22Rv1 (cell line): ENCODE measurements around the gene SPDYA.

ENCODE experiments used
- H3K27ac ChIP-seq: fragments of 450-650 bp; 2 replicates; pipeline ENCODE4 v1.5.1; 2017
- CTCF ChIP-seq: fragments of 450-650 bp; IDR thresholded peaks from 2 replicates; pipeline ENCODE4 v1.5.1; 2017; ENCODE audit warnings: mild to moderate bottlenecking
- ZFX ChIP-seq: fragments of 450-650 bp; IDR thresholded peaks from 2 replicates; pipeline ENCODE4 v1.6.1; 2017; ENCODE audit warnings: antibody characterized with exemption, borderline replicate concordance

The SPDYA gene

GRCh38 chr2:28810384-28811285 is at the start of gene SPDYA:
Gene SPDYA (plus strand): TSS chr2:28810834. CDS start chr2:28816015, 5,181 bp downstream.
- H3K27ac ChIP-seq, result peak within 1 kb of the TSS; percentile 43
- no peak for TF ChIP-seq CTCF
- no peak for TF ChIP-seq ZFX

DNA sequence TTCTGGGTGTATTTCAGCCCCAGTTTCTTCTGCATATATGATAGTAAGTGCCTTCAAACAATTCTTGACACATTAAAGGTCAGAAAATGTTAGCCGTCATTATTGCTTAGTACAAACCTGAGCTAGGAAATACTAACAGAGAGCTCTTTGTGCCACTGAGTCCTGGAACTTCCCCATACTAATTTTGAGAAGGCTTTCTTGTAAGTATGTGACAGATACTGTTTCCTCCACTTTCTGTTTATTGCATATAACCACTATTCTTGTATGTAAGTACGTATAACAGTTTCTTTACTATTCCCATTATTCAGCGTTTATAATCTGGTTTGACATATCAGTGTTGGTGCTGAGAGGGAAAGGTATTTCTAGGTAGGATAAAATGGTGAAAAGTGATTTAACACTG is 49.2 kb upstream of the SPDYA start:
- no peak overlapping the region for H3K27ac ChIP-seq
- TF ChIP-seq ZFX (no peak), CTCF (no peak)

- no peak overlapping the region for H3K27ac ChIP-seq
- TF ChIP-seq CTCF (no peak), ZFX (no peak)
Measured at GRCh38 chr2:28764909-28765711, 45.5 kb upstream of the SPDYA start.

DNA sequence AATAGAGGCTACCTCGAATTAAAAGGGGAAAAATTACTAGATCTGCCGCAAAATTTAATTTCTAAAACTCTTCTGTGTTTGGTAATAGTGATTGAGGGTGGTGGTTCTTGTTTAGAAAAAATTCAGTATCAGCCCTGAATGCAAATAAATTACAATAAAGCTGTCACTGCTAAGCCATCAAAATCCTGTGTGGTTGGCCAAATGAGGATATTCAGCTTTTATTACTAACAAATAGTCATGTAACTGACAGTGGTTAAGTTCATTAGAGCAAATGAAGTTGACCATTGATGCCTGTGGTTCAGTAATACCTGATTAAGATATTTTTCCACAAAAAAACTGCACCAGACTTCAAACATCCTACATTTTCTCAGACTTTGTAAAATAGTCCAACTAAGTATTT is 44.6 kb upstream of the SPDYA start:
- no peak overlapping the region for H3K27ac ChIP-seq
- TF ChIP-seq CTCF (no peak), ZFX (no peak)

- TF ChIP-seq ZFX, result no peak
- TF ChIP-seq CTCF, result no peak
- no peak overlapping the region for H3K27ac ChIP-seq
Measured at GRCh38 chr2:28767337-28767736, 43.3 kb upstream of the SPDYA start.

DNA sequence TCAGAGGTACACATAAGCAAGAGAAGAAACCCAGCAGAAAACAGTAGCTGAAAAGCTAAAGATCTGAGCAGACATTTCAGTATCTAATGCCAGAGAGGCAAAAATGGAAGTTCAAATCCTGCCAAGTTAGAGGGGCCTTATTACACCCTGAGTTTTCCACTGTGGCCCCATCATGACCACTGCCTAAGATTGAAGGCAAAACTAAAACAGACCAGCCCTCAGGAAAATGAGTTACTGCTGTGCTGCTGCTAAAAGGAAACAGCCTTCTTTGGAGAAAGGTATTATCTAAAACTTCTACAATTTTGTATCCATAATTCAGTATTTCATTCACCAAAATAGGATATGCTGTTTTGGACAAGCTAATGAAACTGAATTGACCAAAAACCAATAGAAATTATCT is 42.2 kb upstream of the SPDYA start:
- no peak for TF ChIP-seq CTCF
- no peak for TF ChIP-seq ZFX
- no peak overlapping the region for H3K27ac ChIP-seq

- H3K27ac ChIP-seq, result no peak overlapping the region
- TF ChIP-seq CTCF, result no peak
- TF ChIP-seq ZFX, result no peak
Measured at GRCh38 chr2:28768952-28769351, 41.7 kb upstream of the SPDYA start.
